Measurements from ENCODE around the gene CACNA1G. TPM values are rescaled to one million over a fixed set of nuclear protein-coding genes. Genes with fewer than 3 reads are reported as not detected.

The CACNA1G gene
- total and polyA plus RNA-seq, 10 donors, result 0.02 to 1.3 (median 0.09) TPM; not detected in 1

DNA sequence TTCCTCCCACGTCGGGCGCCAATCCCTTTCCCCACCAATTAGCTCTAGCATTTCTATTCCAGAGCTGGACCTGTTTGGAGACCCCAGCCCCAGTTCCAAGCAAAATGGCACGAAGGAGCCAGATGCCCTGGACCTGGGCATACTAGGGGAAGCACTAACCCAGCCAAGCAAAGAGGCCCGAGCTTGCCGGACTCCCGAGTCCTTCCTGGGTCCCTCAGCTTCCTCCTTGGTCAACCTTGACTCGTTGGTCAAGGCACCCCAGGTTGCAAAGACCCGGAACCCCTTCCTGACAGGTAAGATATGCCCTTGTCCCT, 19.2 kb upstream of the CACNA1G start:
- DNase-seq, result no peak
- no peaks in the 10 kb centered on the region for H3K9me3 ChIP-seq
- 46 to 79% (median 61%) methylated on average over 4 to 9 of the region's 9 CpGs for WGBS, 5 donors
- H3K4me3 ChIP-seq, result peak overlapping the region; percentile 57 to 74 (median 64)
- TF ChIP-seq POLR2A (IDR thresholded peaks at IDR 0.05) (no peak), POLR2AphosphoS5 (IDR thresholded peaks at IDR 0.05) (no peak)
- TF ChIP-seq, protein P1, sequence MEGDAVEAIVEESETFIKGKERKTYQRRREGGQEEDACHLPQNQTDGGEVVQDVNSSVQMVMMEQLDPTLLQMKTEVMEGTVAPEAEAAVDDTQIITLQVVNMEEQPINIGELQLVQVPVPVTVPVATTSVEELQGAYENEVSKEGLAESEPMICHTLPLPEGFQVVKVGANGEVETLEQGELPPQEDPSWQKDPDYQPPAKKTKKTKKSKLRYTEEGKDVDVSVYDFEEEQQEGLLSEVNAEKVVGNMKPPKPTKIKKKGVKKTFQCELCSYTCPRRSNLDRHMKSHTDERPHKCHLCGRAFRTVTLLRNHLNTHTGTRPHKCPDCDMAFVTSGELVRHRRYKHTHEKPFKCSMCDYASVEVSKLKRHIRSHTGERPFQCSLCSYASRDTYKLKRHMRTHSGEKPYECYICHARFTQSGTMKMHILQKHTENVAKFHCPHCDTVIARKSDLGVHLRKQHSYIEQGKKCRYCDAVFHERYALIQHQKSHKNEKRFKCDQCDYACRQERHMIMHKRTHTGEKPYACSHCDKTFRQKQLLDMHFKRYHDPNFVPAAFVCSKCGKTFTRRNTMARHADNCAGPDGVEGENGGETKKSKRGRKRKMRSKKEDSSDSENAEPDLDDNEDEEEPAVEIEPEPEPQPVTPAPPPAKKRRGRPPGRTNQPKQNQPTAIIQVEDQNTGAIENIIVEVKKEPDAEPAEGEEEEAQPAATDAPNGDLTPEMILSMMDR (IDR thresholded peaks at IDR 0.05 in 8 of 11, conservative IDR thresholded peaks at IDR 0.05 in 3 of 11), result no peak
- peaks cover 6 to 29% (median 17%) of the 10 kb centered on the region in 6 donors for H3K4me1 ChIP-seq
- peaks cover 0 to 11% (median 0%) of the 10 kb centered on the region in 7 donors for H3K27me3 ChIP-seq (replicated peaks in 1 of 7)
- intact Hi-C loops (cut with DNase I; ENCODE audit: low total_unique reads), result loop anchor here (10.0 kb wide), 1 partner anchor 303 kb away; no protein-coding TSS in a partner anchor
- H3K36me3 ChIP-seq, result no peaks in the 10 kb centered on the region
- H3K27ac ChIP-seq, result peak overlapping the region in 4 of 8 donors; percentile 70 to 83 (median 77)

DNA sequence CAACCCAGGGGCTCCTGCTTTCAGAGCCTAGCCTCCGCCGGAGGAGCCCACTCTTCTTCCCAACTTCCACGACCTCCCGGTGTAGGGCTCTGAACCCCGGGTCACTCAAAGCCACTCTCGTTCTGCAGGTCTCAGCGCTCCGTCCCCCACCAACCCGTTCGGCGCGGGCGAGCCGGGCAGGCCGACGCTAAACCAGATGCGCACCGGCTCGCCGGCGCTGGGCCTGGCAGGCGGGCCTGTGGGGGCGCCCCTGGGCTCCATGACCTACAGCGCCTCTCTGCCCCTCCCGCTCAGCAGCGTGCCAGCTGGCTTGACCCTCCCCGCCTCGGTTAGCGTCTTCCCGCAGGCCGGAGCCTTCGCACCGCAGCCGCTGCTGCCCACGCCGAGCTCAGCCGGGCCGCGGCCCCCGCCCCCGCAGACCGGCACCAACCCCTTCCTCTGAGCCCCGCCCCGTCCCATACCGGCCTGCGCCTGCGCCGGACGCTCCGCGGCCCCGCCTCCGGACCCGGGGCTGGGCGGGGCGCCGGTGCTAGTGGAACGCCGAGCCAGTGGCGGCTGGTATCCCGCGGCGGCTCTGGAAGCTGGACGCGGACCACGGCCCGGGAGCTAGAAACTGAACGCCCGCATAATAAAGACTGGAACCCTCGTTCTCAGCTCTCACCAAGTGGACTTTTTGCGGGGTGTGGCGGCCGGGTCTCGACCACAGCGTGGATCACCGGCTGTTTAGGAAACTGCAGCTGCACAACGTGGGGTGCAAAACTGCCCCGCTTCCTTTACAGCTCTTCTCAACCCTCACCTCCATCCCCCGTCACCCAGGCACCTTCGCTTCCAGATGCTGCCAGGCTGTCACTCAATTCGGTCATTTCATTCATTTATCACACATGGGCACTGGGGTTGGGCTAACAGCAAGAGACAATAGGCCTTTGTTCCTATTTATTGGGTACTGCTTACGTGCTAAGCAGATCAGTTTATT, 18.5 kb upstream of the CACNA1G start:
- TF ChIP-seq, protein P1 (IDR thresholded peaks at IDR 0.05 in 8 of 11, conservative IDR thresholded peaks at IDR 0.05 in 3 of 11), result peak in 4 of 11 experiments; percentile 20 to 46 (median 33)
- TF ChIP-seq POLR2AphosphoS5 (IDR thresholded peaks at IDR 0.05) (peak; percentile 78 to 82 (median 81)), POLR2A (IDR thresholded peaks at IDR 0.05) (no peak)
- H3K4me3 ChIP-seq, result peak overlapping the region; percentile 57 to 74 (median 64)
- 2 to 4% (median 2%) methylated on average over 35 to 82 of the region's 82 CpGs for WGBS, 5 donors
- peaks cover 11 to 36% (median 23%) of the 10 kb centered on the region in 6 donors for H3K4me1 ChIP-seq
- intact Hi-C loops (cut with DNase I; ENCODE audit: low total_unique reads), result loop anchor here (10.0 kb wide), 1 partner anchor 303 kb away; no protein-coding TSS in a partner anchor
- H3K36me3 ChIP-seq, result no peaks in the 10 kb centered on the region
- peak overlapping the region in 7 of 8 donors; percentile 53 to 83 (median 70) for H3K27ac ChIP-seq
- H3K9me3 ChIP-seq, result no peaks in the 10 kb centered on the region
- peak; percentile 97 for DNase-seq
- peaks cover 0 to 11% (median 0%) of the 10 kb centered on the region in 7 donors for H3K27me3 ChIP-seq (replicated peaks in 1 of 7)

DNA sequence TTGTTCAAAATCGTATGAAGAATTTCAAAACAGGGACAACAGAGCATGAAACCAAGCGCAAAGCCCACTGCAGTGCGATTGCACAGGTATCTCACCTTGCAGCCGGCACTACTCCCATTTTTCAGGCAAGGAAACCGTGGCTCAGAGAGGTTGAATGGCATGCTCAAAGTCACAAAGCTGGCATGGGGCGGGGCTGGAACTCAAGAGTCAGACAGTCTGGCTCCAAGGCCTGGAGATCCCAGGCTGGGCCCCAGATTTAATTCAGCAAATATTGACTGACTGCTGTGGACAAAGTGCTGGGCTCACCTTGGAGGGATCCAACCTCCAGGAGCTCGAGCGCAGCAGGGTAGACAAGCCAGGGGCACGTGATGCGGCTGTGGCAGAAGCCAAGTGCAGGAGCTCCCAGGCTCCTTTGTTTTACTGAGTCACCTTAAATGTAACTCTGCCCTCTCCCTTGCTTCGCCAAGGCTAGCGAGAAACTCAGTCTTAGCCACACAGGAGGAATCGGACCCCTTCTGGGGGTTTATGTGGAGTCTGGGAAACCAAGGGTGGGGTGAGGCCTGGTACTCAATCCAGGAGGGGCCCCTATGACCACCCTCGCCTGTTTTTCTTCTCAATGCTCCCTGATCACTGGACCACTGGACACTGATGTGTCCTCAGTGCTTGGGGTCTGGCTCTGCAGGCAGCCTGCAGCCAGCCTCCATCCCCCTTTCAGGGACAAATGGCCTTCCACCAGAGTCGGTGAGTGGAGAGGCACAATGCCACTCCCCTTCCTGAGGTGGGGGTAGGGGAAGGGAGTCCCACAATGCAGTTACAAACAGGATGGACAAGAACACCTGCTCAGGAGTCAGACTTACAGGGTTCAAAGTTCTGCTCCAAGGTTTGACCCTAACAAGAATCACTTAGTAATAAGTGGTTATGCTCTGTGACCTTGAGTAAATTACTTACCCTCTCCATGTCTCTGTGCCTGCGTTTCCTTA, 17.4 kb upstream of the CACNA1G start:
- no peak for DNase-seq
- TF ChIP-seq POLR2AphosphoS5 (IDR thresholded peaks at IDR 0.05) (no peak), POLR2A (IDR thresholded peaks at IDR 0.05) (no peak)
- TF ChIP-seq, protein P1 (IDR thresholded peaks at IDR 0.05 in 8 of 11, conservative IDR thresholded peaks at IDR 0.05 in 3 of 11), result no peak
- Histone ChIP-seq H3K4me1 (peaks cover 17 to 46% (median 33%) of the 10 kb centered on the region in 6 donors), H3K4me3 (peak overlapping the region in 1 of 8 donors; percentile 74), H3K9me3 (no peaks in the 10 kb centered on the region), H3K27ac (peak overlapping the region in 1 of 8 donors; percentile 79), H3K36me3 (no peaks in the 10 kb centered on the region), H3K27me3 (replicated peaks in 1 of 7) (peaks cover 0 to 11% (median 0%) of the 10 kb centered on the region in 7 donors)
- intact Hi-C loops (cut with DNase I; ENCODE audit: low total_unique reads), result loop anchor here (10.0 kb wide), 1 partner anchor 302 kb away; no protein-coding TSS in a partner anchor
- 85 to 91% (median 88%) methylated on average over 16 of the region's 16 CpGs for WGBS, 5 donors

All from spleen (tissue), 11 donors.